ENCODE measurements around the gene EBF3. TPM values are rescaled to one million over a fixed set of nuclear protein-coding genes. Genes with fewer than 3 reads are reported as not detected.

The EBF3 gene
- total RNA-seq, 1 donor from 2014 or later: 1.8 TPM

- no peak for DNase-seq (ENCODE audit: low spot score)
Measured at GRCh38 chr10:129959544-129960480, 4.3 kb downstream of the EBF3 start.

- DNase-seq (ENCODE audit: low spot score): no peak
Measured at GRCh38 chr10:129958629-129959543, 5.2 kb downstream of the EBF3 start.

GRCh38 chr10:129958148-129958628, 5.9 kb downstream of the EBF3 start:
- no peak for DNase-seq (ENCODE audit: low spot score)

GRCh38 chr10:129956876-129957673, 7.0 kb downstream of the EBF3 start:
- DNase-seq (ENCODE audit: low spot score): no peak

GRCh38 chr10:129956286-129956670, 7.8 kb downstream of the EBF3 start:
- no peak for DNase-seq (ENCODE audit: low spot score)

- DNase-seq (ENCODE audit: low spot score): no peak
Measured at GRCh38 chr10:129955601-129956285, 8.3 kb downstream of the EBF3 start.

GRCh38 chr10:129954492-129955315, 9.4 kb downstream of the EBF3 start:
- DNase-seq (ENCODE audit: low spot score): no peak

GRCh38 chr10:129953119-129954051, 10.7 kb downstream of the EBF3 start:
- no peak for DNase-seq (ENCODE audit: low spot score)

GRCh38 chr10:129952378-129953118, 11.5 kb downstream of the EBF3 start:
- DNase-seq (ENCODE audit: low spot score): no peak

GRCh38 chr10:129951970-129952265, 12.2 kb downstream of the EBF3 start:
- DNase-seq (ENCODE audit: low spot score): no peak

- no peak for DNase-seq (ENCODE audit: low spot score)
Measured at GRCh38 chr10:129951101-129951969, 12.7 kb downstream of the EBF3 start.

- DNase-seq (ENCODE audit: low spot score): no peak
Measured at GRCh38 chr10:129950676-129951075, 13.4 kb downstream of the EBF3 start.

GRCh38 chr10:129949891-129950291, 14.2 kb downstream of the EBF3 start:
- DNase-seq (ENCODE audit: low spot score): no peak

GRCh38 chr10:129949411-129949810, 14.7 kb downstream of the EBF3 start:
- DNase-seq (ENCODE audit: low spot score): no peak

- no peak for DNase-seq (ENCODE audit: low spot score)
Measured at GRCh38 chr10:129946859-129947258, 17.2 kb downstream of the EBF3 start.

- no peak for DNase-seq (ENCODE audit: low spot score)
Measured at GRCh38 chr10:129945941-129946760, 17.9 kb downstream of the EBF3 start.

All from mucosa of gallbladder (tissue), 1 donor.